HG03378 (cell line): Measurements from ENCODE around the gene CERS2.
A peak's percentile ranks its signal among the peaks of the same experiment; 100 is the strongest.

Experiments used
- ATAC-seq: cut with Tn5 transposase; IDR thresholded peaks from one replicate; pipeline ENCODE4 v1.9.1; 2021; ENCODE audit warnings: mild to moderate bottlenecking, moderate library complexity; ENCODE audit not compliant: unreplicated experiment

The CERS2 gene, protein sequence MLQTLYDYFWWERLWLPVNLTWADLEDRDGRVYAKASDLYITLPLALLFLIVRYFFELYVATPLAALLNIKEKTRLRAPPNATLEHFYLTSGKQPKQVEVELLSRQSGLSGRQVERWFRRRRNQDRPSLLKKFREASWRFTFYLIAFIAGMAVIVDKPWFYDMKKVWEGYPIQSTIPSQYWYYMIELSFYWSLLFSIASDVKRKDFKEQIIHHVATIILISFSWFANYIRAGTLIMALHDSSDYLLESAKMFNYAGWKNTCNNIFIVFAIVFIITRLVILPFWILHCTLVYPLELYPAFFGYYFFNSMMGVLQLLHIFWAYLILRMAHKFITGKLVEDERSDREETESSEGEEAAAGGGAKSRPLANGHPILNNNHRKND

DNA sequence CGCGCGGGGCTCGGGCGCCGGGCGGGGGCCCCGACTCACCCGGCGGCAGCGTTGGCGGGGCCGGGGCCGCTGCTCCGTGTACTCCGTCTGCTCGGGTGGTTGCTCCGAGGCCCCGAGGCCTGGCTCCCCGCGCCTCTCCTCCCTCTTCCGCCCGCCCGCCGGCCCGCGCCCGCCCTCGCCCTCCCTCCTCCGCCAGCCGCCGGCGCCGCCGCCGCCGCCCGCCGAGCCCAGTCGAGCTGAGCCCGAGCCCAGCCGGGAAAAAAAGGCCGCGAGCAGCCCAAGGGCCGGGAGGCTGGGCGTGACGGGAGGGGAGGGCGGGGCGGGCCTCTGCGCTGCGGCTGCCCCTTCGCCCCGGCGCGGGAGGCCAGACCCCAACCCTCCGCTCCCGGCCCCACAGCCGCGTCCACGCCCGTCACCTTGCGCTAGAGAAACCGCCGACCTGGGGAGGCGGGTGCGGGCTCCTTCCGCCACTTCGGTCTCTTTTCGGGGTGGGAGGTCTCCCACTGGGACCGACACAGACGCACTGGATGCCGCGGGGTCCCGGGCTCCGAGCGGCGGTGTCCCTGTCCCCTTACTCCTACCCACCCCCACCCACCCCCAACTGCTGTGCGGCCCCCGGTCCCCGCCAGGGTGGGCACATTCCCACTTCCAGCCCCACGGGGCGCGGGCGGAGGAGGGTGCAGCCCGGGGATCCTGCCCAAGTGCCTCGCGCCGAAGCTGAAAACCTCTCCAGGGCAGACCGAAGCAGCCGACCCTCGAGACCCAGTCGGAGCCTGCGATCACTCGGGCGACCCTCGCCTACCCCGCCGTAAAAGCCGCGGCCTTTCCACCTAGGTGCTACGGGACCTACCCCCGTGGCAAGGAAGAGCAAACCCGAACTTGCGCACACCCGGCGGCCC lies at the start of gene CERS2:
CERS2 (minus strand) TSS at position 256 of the 899 bp plus-strand sequence. CDS start 5,745 bp downstream, outside the sequence.
- no peak for ATAC-seq

DNA sequence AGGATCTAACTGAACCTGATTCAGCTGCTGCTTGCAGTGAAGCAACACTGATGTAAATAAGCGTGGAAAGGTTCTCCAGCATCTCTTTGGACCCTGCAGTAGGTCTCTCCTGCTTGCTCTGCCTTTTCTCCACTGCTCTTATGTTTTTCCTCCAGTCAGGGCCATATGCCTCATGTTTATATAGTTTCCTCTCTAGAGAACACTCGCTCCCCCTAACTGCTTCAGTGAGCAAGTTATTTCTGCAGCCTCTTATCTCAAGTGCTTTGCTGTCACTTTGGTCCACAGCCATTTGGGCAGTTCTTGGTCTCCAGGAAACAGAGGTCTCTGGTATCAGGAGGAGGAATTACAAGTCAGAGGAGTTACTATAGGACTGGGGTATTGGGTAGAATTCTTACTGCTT lies 38.9 kb upstream of the CERS2 start:
- ATAC-seq: no peak

DNA sequence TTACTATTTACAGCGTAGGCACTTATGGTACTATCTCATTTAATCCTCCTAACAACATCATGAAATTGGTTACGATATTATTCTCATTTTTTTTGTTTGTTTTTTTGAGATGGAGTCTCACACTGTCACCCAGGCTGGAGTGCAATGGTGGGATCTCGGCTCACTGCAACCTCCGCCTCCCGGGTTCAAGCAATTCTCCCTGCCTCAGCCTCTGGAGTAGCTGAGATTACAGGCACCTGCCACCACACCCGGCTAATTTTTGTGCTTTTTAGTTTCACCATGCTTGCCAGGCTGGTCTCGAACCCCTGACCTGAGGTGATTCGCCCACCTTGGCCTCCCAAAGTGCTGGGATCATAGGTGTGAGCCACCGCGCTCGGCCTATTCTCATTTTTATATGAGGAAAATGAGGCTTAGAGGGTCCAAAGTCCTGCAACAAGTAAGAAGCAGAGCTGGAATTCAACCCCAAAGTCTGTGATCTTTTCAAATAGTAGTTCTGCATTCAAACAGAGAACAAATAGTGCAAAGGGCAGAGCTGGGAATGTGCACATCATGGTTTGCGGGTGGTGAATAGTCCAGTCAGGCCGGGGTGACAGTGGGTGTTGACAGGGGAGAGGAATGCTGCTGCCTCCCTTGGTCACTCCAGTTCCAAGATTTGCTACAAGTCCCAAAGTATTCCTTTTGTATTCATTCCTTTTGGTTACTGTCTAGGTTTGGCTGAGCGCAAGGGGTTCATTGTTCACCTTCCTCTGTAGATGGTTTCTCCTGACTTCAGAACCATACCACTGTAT lies 38.2 kb upstream of the CERS2 start:
- no peak for ATAC-seq

DNA sequence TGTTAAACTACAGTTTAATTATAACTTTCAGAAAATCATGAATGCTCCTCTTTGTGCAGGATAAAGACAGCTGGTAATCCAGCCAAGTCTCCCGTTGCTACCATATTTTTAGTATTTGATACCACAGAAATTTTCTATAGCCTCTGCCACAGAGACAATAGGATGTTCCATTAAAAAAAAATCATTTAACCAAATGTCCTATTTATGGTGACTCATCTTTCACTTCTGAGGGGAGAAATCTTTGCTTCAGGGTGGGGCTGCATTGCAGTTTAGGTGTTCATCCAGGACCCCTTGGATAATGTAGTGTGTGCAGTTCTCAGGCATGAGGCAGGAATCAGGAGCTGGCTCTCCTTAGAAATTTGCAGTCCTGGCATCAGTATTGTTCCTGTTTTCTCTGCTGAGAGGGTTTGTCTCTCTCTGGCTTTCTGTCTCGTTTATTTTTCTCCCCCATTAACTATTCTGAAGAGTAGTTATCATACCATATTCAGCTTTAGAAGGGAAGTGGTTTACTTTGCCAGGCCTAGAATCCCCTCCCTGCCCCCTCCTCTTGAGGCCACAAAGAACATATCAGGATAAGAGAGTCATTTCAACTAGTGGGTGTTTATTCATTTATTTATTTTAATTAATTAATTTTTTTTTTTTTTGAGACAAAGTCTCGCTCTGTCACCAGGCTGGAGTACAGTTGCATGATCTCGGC lies 36.7 kb upstream of the CERS2 start:
- ATAC-seq: no peak

DNA sequence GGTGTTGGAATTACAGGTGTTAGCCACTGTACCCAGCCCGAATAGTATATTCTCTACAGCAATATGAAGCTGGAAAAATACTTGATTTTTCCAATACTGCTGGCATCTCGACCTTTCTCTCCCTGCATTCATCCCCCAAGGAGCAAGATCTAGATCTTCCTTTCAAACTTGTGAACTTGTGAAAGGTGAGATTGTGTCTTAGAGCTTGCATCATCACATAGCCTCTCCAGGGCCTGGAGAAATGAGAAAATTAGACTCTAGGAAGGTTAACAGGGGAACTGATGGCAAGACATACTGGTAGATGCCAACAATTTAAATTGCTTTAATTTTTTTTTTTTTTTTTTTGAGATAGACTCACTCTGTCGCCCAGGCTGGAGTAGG lies 35.7 kb upstream of the CERS2 start:
- ATAC-seq: no peak

DNA sequence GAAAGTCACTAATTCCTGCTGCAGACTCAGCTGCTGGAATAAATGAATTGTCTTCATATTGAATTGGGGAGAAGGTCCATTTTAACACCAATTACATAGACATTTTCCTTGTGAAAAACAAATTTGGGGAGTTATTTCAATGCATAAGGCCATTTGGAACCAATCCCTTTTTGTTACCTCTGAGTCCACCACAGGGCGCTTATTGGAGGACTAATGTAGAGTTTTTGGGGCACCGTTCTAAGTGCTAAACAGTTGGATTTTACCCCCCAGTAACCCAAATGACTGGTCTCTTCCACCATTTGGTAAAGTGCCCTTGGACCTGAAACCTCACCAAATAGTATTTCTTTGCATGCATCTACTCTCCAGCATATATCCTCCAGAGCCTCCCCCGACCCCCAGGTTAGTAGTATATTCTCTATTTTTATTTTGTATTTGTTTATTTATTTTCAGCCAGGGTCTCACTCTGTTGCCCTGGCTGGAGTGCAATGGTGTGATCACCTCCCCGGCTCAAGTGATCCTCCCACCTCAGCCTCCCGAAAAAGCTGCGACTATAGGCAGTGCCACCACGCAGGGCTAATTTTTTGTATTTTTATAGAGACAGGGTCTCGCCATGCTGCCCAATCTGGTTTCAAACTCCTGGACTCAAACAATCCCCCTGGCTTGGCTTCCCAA lies 35.2 kb upstream of the CERS2 start:
- no peak for ATAC-seq

DNA sequence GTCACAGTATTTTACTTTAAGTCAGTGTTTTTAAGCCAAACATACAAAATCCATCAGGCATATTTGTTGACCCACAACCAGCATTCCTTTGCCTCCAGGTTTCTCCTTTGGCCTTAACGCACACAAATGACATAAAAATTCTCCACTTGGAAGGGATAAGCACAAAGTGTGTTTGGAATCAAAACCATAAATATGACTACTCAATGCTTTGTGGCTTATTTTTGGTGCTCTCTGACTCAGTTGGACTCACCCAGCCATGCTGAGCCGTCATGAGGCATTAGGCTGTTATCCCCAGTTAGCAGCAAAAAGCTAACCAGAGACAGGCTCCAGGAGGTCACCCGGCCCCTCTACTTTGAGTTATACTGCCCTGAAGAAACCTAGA lies 34.6 kb upstream of the CERS2 start:
- ATAC-seq: no peak

DNA sequence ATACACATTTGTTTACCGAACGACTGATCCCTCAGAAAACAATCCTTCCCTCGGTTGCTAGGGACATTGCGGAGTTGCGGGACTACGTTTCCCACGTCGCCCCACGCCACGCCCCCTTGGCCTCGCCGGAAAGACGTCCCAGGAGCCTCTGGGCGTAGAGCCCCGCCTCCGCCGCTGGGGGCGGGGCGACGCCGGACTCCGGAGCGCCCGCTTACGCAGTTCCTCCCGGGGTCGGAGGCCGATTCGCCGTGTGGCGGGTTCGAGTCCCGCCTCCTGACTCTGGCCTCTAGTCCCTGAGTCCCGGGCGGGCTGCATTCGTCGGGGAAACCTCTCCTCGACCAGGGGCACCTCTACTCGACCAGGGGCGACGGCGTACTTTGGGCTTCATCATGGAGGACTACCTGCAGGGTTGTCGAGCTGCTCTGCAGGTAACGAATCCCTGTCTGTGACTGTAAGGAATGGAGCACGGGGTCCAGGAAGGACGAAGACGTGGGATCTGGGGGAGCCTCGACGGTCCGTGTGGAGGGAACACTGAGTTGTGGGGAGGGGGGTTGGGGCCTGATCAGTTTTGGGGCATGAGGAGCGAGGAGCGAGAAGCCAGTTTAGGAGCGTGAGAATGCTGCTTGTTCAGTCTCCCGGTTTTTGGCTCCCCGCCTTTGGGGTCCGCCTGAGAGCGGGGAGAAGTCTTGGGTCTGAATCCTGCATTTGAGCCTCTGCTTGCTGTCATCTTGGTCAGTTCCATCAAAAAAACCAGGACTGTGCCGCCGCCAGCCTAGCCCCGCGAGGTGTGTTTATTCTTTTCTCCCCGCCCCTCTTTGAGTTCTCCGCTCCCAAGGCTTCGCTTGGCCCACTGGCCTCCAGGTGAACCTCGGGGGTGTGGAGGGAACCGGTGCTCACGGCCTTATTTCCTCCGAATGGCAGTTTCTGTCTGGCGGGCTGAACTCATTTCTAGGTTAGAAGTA lies 33.9 kb upstream of the CERS2 start, which contains the start of gene PRUNE1:
PRUNE1 (plus strand) TSS at position 206 of the 962 bp plus-strand sequence; CDS start at position 390, 184 bp downstream.
- peak; percentile 47 for ATAC-seq

DNA sequence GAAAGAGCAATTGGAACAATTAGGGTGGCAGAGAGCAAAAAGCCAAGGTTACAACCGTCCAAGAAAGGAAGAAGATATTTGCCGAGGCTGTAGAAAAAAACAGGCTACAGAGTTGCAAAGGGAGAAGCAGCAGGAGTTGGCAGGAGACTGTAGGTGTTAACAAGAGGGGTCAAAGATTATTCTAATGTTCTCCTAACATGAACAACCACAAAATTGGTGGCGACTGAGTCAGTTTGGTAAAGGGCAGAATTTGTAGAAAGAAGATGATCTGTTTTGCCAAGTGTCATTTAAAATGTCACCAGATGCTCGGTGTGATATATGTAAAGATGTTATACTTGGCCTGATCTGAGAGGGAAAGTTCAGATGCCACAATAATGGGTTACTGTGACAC lies 33.2 kb upstream of the CERS2 start:
- no peak for ATAC-seq

DNA sequence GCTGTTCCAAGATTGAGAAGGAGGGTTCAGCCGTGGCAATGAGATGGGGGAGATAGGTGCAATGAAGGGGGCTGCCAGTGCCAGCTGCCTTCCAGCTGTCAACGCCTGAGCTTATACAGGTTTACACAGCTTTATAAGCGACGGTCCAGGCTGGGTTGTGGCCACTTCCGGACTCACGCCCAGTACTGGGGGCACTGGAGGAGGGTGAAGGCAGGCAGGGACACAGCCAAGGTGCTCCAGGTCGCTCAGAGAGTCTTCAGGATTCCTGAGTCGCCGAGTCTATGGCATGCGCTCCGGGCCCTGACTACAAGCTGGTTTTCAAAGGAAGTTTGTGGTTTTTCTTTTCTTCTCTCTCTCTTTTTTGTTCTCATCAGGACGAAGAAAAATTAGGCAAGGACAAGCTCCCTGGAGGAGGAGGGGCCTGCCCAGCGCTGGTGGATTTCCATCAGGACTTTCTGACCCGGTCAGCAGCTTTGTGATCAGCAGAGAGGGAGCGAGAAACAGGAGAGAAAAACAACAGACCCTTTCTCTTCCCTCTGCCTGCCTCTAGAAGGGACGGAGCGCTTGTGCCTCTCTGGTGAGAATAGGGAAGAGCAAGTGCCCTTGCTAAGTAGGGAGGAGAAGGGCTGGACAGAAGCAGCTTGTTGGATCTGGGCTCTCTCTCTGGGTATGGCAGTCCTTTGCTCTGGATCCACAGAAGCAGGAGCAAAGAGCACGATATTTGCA lies 31.9 kb upstream of the CERS2 start, which contains the start of gene MINDY1:
MINDY1 (minus strand) TSS at position 576 of the 726 bp plus-strand sequence. CDS start 4,285 bp downstream, outside the sequence.
- peak; percentile 52 for ATAC-seq

DNA sequence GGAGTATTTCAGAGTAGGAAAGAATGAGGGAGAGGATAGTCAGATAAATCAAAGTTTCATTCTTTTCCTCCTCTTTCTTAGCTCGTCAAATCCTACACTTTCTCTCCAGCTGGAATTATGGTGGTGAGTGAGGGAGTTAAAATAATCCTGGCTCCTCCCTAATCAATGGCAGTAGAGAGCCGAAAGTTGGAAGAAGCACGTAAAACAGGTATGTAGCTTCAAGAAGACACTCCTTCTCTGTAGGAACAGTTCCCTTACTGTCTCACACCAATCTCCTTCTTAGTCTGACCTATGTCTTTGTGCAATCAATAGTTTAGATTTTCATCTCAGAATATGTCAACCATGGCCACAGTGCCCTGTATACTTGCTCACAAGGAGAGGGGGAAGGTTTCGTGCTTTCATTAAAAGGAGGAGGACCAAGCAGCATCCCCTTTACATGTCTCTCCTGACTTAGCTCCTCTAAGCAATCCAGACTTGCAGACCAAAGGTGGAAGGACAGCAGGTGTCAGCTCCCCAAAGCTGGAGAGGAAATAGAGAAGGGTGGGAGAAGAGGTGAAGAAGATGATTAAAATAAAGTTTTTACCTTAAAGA lies 31.2 kb upstream of the CERS2 start:
- no peak for ATAC-seq

DNA sequence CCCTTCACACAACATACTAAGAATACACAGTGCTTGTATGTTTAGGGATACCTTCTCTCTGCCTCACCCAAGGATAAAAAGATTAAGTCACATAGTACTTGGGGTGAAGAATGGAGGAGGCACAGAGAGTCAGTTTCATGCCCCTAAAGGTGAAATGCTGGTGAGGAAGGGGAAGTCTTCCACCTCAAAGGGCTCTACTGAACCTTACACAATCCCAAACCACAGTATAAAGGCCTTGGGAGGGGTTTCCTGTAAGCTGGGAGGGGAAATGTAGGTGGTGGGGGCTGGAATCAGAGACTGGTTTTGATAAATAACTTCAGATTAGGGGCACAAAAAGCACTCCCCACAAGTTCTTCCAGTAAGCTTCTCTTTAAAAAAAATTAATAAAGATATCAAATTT lies 28.5 kb upstream of the CERS2 start:
- no peak for ATAC-seq

DNA sequence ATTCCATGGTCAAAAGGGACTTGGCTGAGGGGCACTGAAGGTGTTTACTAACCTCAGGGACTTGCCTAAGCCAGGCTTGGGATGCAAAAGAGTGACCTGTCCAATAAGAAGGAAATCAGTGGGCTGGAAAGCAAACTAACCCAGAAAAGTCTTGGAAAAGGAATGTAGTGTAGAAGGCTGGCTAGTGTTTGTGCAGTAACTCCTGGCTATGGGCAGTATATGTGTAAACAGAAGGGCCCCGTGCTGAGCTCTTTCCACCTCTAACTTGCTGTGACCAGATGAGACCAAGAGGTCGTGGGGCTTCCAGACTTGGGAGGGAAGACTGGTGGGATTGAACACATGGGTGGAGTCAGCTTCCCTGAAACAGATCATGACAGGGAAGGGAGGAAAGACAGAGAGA lies 28.0 kb upstream of the CERS2 start:
- no peak for ATAC-seq

DNA sequence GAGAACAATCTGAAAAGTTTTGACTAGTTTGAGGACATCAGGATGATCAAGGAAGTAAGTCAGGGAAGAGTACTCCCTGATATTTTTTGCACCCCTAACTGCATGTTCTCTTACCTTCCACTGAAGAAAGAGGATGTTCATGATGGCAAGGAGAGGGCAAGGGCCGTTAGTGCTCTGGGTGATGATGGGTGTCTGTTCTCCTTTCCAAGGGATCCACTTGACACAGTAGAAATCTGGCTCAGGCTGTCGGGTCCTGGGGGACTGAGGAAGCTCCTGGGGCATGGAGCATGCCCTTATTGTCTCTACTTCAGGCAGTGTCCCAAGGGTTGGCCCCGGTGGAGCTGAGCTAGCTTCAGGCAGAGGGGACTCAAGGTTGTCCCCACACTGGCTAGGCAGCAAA lies 27.4 kb upstream of the CERS2 start:
- no peak for ATAC-seq

DNA sequence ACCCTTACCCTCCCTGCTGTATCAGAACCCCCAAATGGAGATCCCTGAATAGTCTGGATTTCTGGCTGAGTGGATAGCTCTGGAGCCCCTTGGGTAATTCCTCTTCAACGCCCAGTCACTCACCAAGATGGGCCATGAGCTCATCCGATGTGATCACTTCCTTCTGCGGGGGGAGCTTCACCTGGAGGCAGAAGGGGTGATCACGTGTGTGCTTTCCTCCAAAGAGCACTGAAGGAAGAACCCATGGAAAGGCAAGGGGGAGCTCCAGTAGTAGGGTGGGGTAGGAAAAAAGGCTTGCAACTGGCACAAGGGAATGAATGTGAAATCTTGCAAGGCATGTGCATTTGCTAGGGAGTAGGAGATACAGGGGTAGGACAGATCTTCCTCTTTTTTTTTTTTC lies 27.0 kb upstream of the CERS2 start:
- no peak for ATAC-seq

DNA sequence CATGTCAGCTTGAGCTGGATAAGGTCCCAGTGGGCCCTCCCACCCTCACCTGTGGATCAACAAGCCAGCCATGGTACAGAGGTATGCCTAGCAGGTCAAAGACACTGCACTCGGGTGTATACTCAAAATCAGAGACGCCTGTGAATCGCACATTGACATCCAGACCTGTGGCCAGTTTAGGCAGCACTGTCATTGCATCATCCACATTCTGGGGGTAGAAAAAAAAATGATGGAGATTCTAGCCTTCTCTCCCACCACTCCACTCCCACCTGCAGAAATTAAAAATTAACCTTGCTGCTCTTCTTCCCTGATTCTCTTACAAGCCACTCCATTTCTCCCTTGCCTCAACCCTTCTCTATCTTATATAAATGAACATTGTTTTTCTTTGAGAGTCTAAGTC lies 25.8 kb upstream of the CERS2 start:
- ATAC-seq: no peak

DNA sequence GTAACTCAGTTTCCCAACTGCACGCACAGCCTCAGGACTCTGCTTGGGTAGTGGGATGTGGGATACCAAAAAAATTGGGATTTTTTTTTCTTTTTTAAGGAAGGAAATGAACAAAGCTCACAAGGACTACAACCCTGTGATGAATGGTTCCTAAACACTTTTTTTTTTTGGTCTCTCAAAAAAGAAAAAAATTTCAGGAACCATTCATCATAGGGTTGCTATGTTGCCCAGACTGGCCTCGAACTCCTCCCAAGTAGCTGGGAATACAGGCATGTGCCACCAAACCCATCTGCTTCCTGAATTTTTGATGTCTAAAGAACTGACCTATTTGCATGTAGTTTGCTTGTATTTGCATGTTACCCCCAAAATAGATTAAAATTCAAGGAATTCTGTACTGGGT lies 25.3 kb upstream of the CERS2 start:
- ATAC-seq: no peak
